ENCODE data around the gene ELMO1.

ELMO1 gene

DNA sequence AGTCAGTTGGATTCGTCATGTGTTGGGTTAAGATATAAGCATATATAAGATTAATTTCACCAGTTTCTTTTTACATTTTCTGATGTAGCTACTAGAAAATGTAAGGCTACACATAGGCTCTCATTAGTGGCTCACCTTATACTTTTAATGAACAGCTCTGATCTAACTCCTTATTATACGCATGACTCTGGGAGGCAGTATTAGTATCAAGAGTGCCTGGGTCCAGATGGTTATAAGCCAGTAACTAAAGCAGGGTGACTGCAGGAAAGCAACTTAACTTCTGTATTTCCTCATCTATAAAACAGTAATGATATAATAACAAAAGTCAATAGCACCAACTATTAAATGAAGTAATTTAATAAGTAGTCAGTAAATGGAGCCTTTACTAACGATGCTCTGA is 1.4 kb upstream of the ELMO1 start:
- no peak for DNase-seq (ENCODE audit: low read depth in 1 of 2, low spot score in 1 of 2)
- no peak for TF ChIP-seq JUND (IDR thresholded peaks at IDR 0.05; ENCODE audit: low read depth)
- in situ Hi-C loops (cut with HindIII; ENCODE audit: low pct_unique_long_range_greater_than_20kb, low sequenced_read_pairs) = no loop called here

DNA sequence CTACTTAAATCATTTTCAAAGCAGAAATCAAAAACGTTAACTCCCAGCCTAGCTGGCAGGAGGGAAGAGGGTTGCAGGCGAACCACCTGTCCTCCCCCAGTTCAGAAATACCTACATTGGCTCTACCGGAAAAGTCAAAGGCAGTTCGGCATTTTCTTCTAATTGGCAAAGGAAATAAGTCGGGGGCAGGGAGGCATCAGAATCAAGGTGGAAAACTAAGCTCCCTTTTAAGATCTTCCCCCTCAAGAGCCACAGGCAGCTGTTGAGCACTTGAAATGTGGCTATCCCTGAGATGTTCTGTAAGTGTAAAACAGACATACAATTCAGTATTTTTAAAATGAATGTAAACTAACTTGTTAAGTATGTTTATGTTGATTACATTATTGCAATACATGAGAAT is 957 bp upstream of the ELMO1 start:
- no peak for TF ChIP-seq JUND (IDR thresholded peaks at IDR 0.05; ENCODE audit: low read depth)
- in situ Hi-C loops (cut with HindIII; ENCODE audit: low pct_unique_long_range_greater_than_20kb, low sequenced_read_pairs) = no loop called here
- DNase-seq (ENCODE audit: low read depth in 1 of 2, low spot score in 1 of 2) = no peak

DNA sequence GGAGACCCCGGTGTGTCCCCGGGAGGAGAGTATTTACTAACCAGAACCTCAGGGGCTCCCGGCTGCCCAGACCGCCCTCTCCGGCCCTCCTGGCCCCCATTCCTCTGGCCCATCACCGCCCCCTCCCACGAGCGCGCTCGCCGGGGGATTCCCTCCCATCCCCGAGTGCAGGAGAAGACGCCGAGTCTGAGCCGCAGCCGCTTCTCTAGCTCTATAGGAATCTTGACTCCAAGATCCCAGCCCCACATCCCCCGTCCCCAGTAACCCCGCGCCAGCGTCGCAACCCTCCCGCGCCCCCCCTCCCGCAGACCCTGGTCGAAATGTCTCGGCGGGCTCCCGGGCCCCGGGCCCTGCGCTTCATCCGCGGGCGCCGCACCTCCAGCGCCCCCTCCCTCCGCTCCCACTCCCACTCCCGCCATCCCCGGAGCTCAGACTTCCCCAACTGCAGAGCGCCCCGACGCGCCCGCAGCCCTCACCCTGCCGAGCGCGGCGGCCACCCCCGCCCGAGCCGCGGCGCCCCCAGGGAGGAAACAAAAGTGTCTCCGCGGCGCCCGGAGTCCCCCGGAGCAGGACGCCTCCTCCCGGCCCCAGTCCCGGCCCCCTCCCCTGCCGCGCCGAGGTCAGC is 541 bp downstream of the ELMO1 start:
- no peak for TF ChIP-seq JUND (IDR thresholded peaks at IDR 0.05; ENCODE audit: low read depth)
- in situ Hi-C loops (cut with HindIII; ENCODE audit: low pct_unique_long_range_greater_than_20kb, low sequenced_read_pairs) = no loop called here
- DNase-seq (ENCODE audit: low read depth in 1 of 2, low spot score in 1 of 2) = no peak

DNA sequence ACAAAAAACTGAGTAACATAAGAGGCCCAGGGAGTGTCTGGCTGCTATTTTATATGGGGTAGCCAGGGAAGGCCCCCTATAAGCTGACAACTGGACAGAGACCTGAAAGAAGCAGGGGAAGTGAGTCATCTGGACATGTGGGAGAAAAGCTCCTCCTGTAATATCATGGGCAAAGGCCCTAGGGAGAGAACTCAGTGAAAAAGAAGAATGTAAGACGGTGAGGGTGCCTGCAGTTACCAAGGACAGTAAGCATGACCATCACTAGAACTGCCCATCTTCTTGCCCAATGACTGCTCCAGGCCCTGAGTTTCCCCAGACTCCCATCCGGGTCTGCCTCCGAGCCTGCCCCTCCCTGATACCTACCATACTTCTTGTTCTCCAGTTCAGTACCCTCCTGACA is 2.3 kb downstream of the ELMO1 start:
- in situ Hi-C loops (cut with HindIII; ENCODE audit: low pct_unique_long_range_greater_than_20kb, low sequenced_read_pairs) = no loop called here

DNA sequence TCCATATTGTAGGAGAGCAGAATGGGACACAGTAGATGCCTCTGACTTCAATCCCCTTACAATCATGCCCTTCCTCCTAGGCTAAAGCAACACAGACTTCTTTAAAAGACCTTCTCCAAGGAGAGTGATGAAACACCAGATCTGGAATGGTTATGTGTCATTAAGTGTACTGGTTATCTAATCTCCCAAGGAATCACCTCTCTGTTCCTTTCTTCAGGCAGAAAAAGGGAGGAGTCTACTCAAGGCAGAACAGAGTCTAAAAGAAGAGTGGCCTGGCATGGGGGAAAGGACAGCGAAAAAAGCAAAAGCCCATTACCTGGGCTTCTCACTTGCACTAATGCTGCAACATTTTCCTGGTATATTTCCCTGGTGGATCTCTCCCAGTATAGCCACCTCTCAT is 2.9 kb downstream of the ELMO1 start:
- no peak for TF ChIP-seq JUND (IDR thresholded peaks at IDR 0.05; ENCODE audit: low read depth)
- no peak for DNase-seq (ENCODE audit: low read depth in 1 of 2, low spot score in 1 of 2)
- in situ Hi-C loops (cut with HindIII; ENCODE audit: low pct_unique_long_range_greater_than_20kb, low sequenced_read_pairs) = no loop called here

More for the DNA sequence above, 2.3 kb downstream of the ELMO1 start:
- TF ChIP-seq JUND (IDR thresholded peaks at IDR 0.05; ENCODE audit: low read depth) = no peak
- no peak for DNase-seq (ENCODE audit: low read depth in 1 of 2, low spot score in 1 of 2)

DNA sequence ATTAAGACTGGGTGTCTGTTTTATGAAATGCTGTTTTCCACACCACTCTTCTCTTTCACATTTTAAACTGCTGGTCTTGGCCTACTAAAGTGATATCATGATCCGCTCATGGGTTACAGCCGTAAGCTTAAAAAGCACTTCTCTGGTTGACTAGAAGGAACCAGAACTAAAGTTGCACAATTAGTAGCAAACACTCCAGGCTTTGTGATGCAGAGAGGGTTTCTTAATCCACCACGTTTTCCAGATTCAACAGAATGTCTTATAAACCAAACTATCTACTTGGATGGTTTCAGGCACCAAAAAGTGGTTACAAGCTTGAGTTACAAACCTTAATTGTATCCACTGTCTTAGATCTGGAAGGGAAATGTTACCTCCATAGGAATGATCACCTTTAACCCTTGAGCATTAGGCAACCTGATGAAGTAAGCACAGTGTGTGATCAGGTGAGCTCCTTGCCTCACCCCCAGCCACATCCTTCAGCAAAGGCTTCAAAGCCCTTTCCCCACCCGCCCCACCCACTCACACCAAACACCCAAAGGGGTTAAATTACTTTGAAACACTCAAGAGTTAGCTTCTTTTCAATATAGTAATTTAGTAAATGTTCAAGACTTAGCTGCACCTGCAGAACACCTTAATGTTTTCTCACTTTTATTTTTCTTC is 3.5 kb downstream of the ELMO1 start:
- in situ Hi-C loops (cut with HindIII; ENCODE audit: low pct_unique_long_range_greater_than_20kb, low sequenced_read_pairs) = no loop called here
- TF ChIP-seq JUND (IDR thresholded peaks at IDR 0.05; ENCODE audit: low read depth) = no peak
- no peak for DNase-seq (ENCODE audit: low read depth in 1 of 2, low spot score in 1 of 2)

DNA sequence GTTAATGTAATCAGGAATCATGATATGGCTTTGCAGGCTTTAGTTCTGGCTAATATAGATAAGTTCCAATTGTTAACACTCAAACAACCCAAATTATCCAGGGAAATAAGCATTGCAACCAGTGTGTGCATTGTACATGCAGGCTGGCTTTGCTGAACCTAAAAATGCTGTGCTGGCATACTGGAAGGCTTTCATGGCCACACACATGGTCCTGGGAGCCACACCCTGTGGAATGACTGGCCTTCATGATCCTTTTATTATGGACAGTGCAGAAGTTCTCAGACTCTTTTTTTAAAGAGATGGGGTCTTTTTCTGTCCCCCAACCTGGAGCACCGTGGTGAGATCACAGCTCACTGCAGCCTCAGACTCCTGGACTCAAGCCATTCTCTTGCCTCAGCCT is 5.0 kb downstream of the ELMO1 start:
- in situ Hi-C loops (cut with HindIII; ENCODE audit: low pct_unique_long_range_greater_than_20kb, low sequenced_read_pairs) = no loop called here
- no peak for DNase-seq (ENCODE audit: low read depth in 1 of 2, low spot score in 1 of 2)
- TF ChIP-seq JUND (IDR thresholded peaks at IDR 0.05; ENCODE audit: low read depth) = no peak

DNA sequence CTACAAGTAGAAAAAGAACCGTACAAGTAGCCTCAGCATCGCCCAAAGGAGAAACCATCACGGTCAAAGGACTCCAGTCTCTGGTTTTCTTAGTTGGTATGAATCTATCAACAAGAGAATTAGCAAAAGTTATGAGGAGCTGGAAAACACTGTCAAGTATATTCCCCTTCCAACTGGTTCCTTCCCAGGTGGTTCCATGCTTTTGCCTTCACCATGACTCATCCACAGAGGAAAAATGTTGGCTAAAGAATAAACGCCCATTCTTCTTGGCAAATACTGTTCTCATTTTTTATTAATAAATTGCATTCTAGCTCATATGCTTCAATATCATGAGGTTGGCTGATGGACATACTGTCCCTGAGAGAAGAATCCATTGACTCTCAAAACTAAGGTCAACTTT is 6.4 kb downstream of the ELMO1 start:
- in situ Hi-C loops (cut with HindIII; ENCODE audit: low pct_unique_long_range_greater_than_20kb, low sequenced_read_pairs) = no loop called here
- TF ChIP-seq JUND (IDR thresholded peaks at IDR 0.05; ENCODE audit: low read depth) = no peak
- no peak for DNase-seq (ENCODE audit: low read depth in 1 of 2, low spot score in 1 of 2)

DNA sequence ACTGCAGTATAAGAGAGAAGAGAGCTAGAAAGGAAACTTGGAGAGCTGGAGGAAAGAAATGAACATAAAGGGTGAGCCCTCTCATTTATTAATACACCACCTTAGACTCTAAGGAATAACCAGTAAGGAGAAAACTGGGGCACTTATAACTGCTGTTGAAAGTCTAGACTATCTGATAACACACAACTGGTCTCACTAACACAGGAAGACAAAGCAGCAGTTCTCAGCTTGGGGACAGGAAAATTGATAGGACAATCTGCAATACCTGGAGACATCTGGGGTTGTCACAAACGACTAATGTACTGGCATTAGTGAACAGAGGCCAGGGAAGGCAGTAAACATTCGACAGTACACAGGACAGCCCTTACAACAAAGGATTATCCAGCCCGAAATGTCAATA is 6.8 kb downstream of the ELMO1 start:
- no peak for DNase-seq (ENCODE audit: low read depth in 1 of 2, low spot score in 1 of 2)
- in situ Hi-C loops (cut with HindIII; ENCODE audit: low pct_unique_long_range_greater_than_20kb, low sequenced_read_pairs) = no loop called here
- no peak for TF ChIP-seq JUND (IDR thresholded peaks at IDR 0.05; ENCODE audit: low read depth)

DNA sequence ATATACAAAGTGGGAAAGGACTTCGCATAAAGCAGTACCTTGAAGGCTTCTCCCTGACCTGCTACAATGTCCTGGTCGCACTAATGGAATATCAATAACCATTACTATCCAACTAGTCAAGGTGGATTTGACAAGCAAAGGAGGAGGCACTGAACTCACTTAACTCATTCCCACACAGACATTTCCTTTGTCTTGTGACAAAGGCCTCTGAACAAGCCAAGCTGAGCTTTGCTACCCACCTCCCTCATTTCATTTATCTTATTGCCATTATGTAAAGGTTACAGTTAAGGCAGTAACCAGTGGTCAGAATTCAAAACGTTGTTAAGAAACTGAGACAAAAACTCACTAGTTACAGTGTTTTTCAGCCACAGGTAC is 7.3 kb downstream of the ELMO1 start:
- TF ChIP-seq JUND (IDR thresholded peaks at IDR 0.05; ENCODE audit: low read depth) = no peak
- in situ Hi-C loops (cut with HindIII; ENCODE audit: low pct_unique_long_range_greater_than_20kb, low sequenced_read_pairs) = no loop called here
- no peak for DNase-seq (ENCODE audit: low read depth in 1 of 2, low spot score in 1 of 2)

DNA sequence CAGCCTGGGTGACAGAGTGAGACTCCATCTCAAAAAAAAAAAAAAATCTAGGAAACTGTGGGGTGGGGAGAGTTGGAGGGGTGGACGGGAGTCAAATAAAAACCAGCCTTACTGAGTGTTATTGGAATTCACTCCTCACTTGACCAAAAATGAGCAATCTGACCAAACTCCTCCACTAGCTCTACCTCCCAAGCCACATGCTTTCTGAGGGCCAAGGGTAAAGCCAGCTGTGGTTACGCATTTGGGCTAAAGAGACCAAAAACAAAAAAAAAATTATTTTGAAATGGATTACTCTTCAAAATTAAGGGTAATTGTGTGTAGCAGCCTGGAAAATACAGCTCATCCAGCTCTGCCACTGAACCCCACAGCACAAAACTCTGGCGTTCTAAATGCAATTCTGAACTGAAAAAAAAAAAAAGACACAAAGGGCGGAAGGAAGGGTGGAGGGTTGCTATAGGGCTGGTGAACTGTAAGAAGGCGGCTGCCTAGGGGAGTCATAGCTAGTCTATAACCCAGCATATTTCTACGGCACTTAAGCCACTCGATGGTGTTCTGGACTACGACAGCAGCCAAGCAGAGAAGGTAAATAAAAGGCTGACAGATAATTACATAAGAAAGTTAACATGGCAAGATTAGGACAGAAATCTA is 7.8 kb downstream of the ELMO1 start:
- no peak for DNase-seq (ENCODE audit: low read depth in 1 of 2, low spot score in 1 of 2)
- in situ Hi-C loops (cut with HindIII; ENCODE audit: low pct_unique_long_range_greater_than_20kb, low sequenced_read_pairs) = no loop called here
- no peak for TF ChIP-seq JUND (IDR thresholded peaks at IDR 0.05; ENCODE audit: low read depth)

DNA sequence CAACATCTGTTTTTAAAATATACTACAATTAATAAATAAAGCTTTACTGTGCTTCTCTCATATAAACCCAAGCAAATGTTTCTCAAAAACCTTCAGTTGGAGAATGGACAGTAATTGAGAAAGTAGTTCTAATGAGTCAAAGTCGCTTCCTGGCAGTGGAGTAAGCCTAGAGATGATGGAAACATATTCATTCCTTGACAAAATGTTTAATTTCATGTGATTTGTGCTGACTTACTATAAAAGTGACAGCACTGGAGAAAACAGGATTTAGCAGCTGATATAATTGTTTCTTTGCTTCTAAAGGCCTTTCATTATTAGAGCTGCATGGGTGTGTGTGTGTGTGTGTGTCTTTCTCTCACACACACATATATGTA is 9.0 kb downstream of the ELMO1 start:
- in situ Hi-C loops (cut with HindIII; ENCODE audit: low pct_unique_long_range_greater_than_20kb, low sequenced_read_pairs) = no loop called here
- no peak for DNase-seq (ENCODE audit: low read depth in 1 of 2, low spot score in 1 of 2)
- no peak for TF ChIP-seq JUND (IDR thresholded peaks at IDR 0.05; ENCODE audit: low read depth)

DNA sequence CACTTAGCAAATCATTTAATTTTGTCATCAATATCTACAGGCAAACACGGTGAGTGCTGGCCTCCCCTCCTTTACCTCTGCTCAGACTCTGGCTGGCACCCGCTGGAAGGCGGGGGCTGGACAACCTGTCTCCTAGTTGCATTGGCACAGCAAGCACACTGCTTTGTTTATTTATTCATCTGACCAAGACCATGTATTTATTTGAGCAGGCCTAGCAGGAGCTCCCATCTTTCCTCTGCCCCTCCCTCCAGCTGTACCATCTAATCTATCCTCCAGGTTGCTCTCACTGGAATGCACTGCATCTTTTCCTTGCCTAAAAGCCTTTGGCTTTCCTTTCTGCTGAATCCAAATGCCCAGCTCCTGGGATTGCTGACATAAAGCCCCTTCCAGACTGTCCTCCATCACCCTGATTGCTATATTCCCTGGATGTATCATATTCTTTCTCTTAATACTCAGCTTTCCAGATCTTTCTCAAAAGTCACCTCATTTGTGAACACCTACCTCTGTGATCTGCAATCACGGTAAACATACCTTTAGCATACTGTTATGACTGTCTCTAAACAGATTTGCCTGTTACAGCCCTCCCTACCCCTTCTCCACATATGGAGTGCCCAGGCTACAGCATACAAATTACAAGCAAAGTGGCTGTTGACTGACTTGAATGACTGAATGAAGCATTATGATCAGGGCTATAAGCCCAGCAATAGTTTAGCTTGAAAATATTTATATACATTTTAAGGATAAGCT is 9.6 kb downstream of the ELMO1 start:
- DNase-seq (ENCODE audit: low read depth in 1 of 2, low spot score in 1 of 2) = no peak
- in situ Hi-C loops (cut with HindIII; ENCODE audit: low pct_unique_long_range_greater_than_20kb, low sequenced_read_pairs) = no loop called here
- TF ChIP-seq JUND (IDR thresholded peaks at IDR 0.05; ENCODE audit: low read depth) = no peak
